Duodenal mucosa (tissue), 2 donors: Measurements from ENCODE around the gene ATG16L2.

Source experiments
- H3K27ac ChIP-seq: one replicate; pipeline ENCODE4 v1.7.0; 2013; ENCODE audit warnings: low read depth, low read length
- H3K27me3 ChIP-seq, 2 donors: one replicate each; pipeline ENCODE4 v1.7.0; 2013; ENCODE audit warnings: low read length in 2 of 2, control low read depth in 1 of 2; ENCODE audit not compliant: insufficient read depth in 2 of 2, control insufficient read depth in 1 of 2
- H3K36me3 ChIP-seq, 2 donors: one replicate each; pipeline ENCODE4 v1.7.0; 2013; ENCODE audit warnings: low read length in 2 of 2, control low read depth in 1 of 2; ENCODE audit not compliant: insufficient read depth in 2 of 2, control insufficient read depth in 1 of 2
- H3K4me1 ChIP-seq, 2 donors: one replicate each; pipeline ENCODE4 v1.7.0; 2013; ENCODE audit warnings: low read length in 2 of 2, control low read depth in 1 of 2; ENCODE audit not compliant: insufficient read depth in 2 of 2, control insufficient read depth in 1 of 2
- H3K4me3 ChIP-seq, 2 donors: one replicate each; pipeline ENCODE4 v1.7.0; 2013; ENCODE audit warnings: low read length in 2 of 2, low read depth in 1 of 2
- H3K9ac ChIP-seq, 2 donors: one replicate each; pipeline ENCODE4 v1.7.0; 2013; ENCODE audit warnings: low read length in 2 of 2, low read depth in 1 of 2
- H3K9me3 ChIP-seq, 2 donors: one replicate each; pipeline ENCODE4 v1.7.0; 2013; ENCODE audit warnings: low read length in 2 of 2, control low read depth in 1 of 2; ENCODE audit not compliant: control insufficient read depth in 1 of 2

ATG16L2 gene

GRCh38 chr11:72814286-72815109 is at the start of gene ATG16L2:
ATG16L2 (plus strand) TSS chr11:72814411; CDS start chr11:72814446, 35 bp downstream.
- Histone ChIP-seq H3K27ac (peak within 1 kb of the TSS; percentile 96), H3K9me3 (no peaks in the 10 kb centered on the region), H3K27me3 (no peaks in the 10 kb centered on the region), H3K9ac (peak within 1 kb of the TSS; percentile 80 to 95), H3K4me1 (peaks cover 20 to 34% of the 10 kb centered on the region in 2 donors), H3K4me3 (peak within 1 kb of the TSS; percentile 85 to 93), H3K36me3 (peaks cover 4 to 20% of the 10 kb centered on the region in 2 donors)

- Histone ChIP-seq H3K4me3 (no peak overlapping the region), H3K27ac (no peak overlapping the region), H3K4me1 (peaks cover 13 to 15% of the 10 kb centered on the region in 2 donors), H3K36me3 (no peaks in the 10 kb centered on the region), H3K27me3 (no peaks in the 10 kb centered on the region), H3K9ac (no peak overlapping the region), H3K9me3 (no peaks in the 10 kb centered on the region)
Observed at GRCh38 chr11:72764503-72764902, 49.7 kb upstream of the ATG16L2 start.

- H3K27ac ChIP-seq = no peak overlapping the region
Observed at GRCh38 chr11:72766152-72766902, 47.9 kb upstream of the ATG16L2 start.

DNA sequence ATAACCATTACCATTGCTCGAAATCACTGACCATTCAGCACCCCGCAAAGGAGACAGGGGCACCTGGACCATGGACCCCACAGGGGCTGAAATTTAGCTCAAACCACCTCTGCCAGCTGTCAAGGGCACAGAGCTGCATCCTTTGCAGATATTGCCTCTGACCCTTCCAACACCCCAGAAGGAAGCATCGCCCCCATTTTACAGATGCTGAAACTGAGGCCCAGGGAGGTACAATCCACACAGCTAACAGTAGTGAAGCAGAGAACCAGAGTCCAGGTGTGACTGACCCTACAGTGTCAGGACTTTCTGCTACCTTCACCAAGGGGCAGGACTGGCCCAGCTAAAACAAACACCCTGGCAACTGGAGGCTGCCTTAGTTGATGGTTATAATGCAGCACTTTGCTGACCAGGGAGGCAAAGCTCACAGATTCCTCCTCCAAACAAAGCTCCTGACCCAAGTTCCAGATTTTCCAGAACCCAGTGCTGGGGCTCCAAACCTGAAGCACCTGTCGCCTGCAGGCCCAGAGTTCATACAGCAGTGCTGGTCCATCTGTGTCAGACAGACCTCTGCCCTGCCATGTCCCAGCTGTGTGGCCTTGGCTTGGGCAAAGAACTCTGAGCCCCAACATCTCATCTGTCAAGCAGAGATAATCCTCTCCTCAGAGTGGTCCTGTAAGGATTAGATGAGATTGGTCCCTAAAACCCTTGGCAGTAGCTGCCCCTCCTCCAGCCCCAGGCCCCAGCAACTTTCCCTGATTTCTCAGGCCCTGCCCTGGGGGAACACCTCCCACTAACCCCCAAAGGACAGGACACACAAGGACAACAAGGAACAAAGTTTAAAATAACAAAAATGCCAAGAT is 46.8 kb upstream of the ATG16L2 start:
- no peak overlapping the region for H3K27ac ChIP-seq
- H3K9me3 ChIP-seq = no peaks in the 10 kb centered on the region
- H3K27me3 ChIP-seq = no peaks in the 10 kb centered on the region
- H3K9ac ChIP-seq = no peak overlapping the region
- no peak overlapping the region for H3K4me3 ChIP-seq
- peaks cover 0 to 8% of the 10 kb centered on the region in 2 donors for H3K36me3 ChIP-seq
- H3K4me1 ChIP-seq = peaks cover 11 to 15% of the 10 kb centered on the region in 2 donors

More at GRCh38 chr11:72766152-72766902, 47.9 kb upstream of the ATG16L2 start:
- Histone ChIP-seq H3K36me3 (no peaks in the 10 kb centered on the region), H3K27me3 (no peaks in the 10 kb centered on the region), H3K4me3 (no peak overlapping the region), H3K9ac (no peak overlapping the region), H3K4me1 (peaks cover 11 to 15% of the 10 kb centered on the region in 2 donors), H3K9me3 (no peaks in the 10 kb centered on the region)

DNA sequence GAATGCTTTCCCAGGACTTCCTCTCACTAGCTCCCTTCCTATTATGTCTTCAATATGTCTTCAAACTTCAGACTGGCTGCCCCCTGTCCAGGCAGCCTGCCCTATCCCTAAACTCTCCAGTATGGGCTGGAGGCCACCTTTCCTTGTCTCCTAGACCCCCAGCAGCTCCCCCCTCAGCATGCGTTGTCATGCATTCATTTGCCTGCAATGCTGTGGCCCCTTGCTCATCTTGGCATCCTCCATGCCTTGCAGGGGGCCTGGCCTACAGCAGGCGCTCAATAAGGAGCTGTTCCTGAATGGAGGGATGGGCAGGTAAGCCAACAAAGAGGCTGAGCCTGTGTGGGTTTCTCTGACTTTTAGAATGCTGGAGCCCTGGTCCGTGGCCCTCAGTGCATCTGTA is 45.6 kb upstream of the ATG16L2 start:
- Histone ChIP-seq H3K36me3 (peaks cover 0 to 8% of the 10 kb centered on the region in 2 donors), H3K4me1 (peaks cover 11 to 16% of the 10 kb centered on the region in 2 donors), H3K9me3 (no peaks in the 10 kb centered on the region), H3K27me3 (no peaks in the 10 kb centered on the region), H3K4me3 (no peak overlapping the region), H3K9ac (no peak overlapping the region), H3K27ac (no peak overlapping the region)

DNA sequence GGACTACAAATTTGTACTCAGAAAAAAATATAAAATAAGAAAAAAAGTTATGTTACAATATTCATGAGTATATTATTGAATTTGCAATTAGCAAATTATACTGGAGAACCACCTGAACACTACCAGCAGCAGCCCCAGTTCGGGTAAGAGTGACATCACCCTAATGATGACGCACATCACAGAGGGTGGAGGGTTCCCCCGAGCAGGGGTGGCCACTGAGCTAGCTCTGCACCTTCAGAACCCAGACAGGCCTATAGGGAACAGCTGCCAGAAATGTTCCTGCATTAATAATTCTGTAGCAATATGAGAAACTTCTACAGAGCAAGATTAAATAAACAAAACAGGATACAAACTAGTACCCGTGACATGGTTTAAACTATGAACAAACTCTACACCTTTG is 44.5 kb upstream of the ATG16L2 start:
- Histone ChIP-seq H3K9me3 (no peaks in the 10 kb centered on the region), H3K27me3 (no peaks in the 10 kb centered on the region), H3K9ac (no peak overlapping the region), H3K36me3 (peaks cover 0 to 14% of the 10 kb centered on the region in 2 donors), H3K4me1 (peaks cover 6 to 18% of the 10 kb centered on the region in 2 donors), H3K27ac (no peak overlapping the region), H3K4me3 (no peak overlapping the region)

DNA sequence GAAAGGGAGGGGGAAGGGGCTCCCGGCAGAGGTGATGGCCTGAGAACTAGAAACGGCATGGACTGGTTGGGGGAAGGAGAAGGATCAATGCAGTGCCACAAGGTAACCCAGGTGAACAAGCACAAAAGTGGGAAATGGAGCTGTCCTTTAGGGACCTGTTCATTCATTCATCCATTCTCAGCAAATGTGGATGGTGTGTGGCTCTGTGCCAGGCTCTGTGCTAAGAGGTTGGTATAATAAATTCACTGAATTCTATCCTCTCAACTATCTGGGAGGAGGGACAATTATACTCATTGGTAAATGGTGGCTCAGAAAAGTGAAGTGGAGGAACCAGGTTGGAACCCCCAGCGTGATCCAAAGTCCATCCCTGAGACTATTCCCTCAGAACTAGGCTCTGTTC is 43.4 kb upstream of the ATG16L2 start:
- Histone ChIP-seq H3K9ac (no peak overlapping the region), H3K27ac (no peak overlapping the region), H3K36me3 (peaks cover 0 to 14% of the 10 kb centered on the region in 2 donors), H3K4me3 (no peak overlapping the region), H3K4me1 (peaks cover 6 to 26% of the 10 kb centered on the region in 2 donors), H3K9me3 (no peaks in the 10 kb centered on the region), H3K27me3 (no peaks in the 10 kb centered on the region)

DNA sequence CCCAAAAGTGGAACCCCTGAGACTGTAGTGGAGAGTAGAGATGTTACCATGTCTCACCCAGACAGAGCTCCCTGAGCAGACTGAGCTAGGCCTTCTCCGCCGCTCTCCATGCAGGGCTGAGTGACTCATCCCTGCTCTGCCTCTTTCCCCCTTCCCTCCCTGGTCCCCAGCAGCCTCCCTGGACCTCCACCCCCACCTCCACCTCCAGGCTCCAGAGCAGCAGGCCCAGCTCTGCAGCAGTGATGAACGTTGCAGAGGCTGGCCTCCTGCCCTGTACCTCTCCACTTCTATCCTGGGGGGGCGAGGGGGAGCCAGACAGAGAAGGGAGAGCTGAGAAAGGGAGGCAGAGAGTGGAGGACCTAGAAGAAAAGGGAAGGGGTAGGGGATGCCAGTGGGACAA is 42.7 kb upstream of the ATG16L2 start:
- Histone ChIP-seq H3K36me3 (peaks cover 0 to 15% of the 10 kb centered on the region in 2 donors), H3K9ac (no peak overlapping the region), H3K4me1 (peaks cover 11 to 32% of the 10 kb centered on the region in 2 donors), H3K9me3 (no peaks in the 10 kb centered on the region), H3K4me3 (no peak overlapping the region), H3K27me3 (no peaks in the 10 kb centered on the region), H3K27ac (no peak overlapping the region)

DNA sequence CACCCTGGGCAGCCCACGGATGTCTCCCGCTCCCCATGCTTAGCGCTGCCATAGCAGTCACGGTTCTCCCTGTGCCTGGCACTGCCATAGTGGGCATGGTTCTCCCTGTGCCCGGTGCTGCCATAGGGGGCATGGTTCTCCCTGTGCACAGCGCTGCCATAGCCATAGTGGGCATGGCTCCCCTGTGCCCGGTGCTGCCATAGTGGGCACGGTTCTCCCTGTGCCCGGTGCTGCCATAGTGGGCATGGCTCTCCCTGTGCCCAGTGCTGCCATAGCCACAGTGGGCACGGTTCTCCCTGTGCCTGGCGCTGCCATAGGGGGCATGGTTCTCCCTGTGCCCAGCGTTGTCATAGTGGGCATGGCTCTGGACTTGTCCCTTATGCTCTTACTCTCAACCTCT is 42.2 kb upstream of the ATG16L2 start:
- H3K27me3 ChIP-seq = no peaks in the 10 kb centered on the region
- peaks cover 0 to 17% of the 10 kb centered on the region in 2 donors for H3K36me3 ChIP-seq
- no peak overlapping the region for H3K27ac ChIP-seq
- H3K4me3 ChIP-seq = no peak overlapping the region
- H3K9ac ChIP-seq = no peak overlapping the region
- peaks cover 16 to 35% of the 10 kb centered on the region in 2 donors for H3K4me1 ChIP-seq
- no peaks in the 10 kb centered on the region for H3K9me3 ChIP-seq
